ENCODE results near the gene NAV2.

Gene NAV2

DNA sequence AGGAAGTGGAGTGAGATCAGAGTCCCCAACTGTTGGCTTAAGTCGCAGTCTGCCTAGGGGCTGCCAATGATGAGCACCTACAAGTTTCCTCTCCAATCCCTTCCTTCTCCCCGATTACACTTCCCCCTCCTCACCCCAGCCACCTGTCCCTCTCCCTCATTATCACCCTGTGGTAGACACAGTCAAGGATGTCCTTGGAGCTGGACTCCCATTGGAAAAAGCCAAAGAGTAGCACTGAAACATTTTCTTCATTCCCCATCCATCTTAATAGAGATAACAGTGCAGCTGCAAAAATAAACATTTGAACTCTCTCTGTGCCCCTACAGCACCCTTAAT lies 301.4 kb downstream of the NAV2 start:
- Histone ChIP-seq H3K4me3 (no peak overlapping the region), H3K36me3 (no peaks in the 10 kb centered on the region), H3K9me3 (no peaks in the 10 kb centered on the region), H3K27ac (no peak overlapping the region), H3K27me3 (no peaks in the 10 kb centered on the region), H3K4me1 (peaks cover 0 to 25% (median 9%) of the 10 kb centered on the region in 4 donors)
- intact Hi-C loops (cut with DNase I; ENCODE audit: low total_unique reads) = no loop called here
- DNase-seq = no peak
- TF ChIP-seq, protein P1, sequence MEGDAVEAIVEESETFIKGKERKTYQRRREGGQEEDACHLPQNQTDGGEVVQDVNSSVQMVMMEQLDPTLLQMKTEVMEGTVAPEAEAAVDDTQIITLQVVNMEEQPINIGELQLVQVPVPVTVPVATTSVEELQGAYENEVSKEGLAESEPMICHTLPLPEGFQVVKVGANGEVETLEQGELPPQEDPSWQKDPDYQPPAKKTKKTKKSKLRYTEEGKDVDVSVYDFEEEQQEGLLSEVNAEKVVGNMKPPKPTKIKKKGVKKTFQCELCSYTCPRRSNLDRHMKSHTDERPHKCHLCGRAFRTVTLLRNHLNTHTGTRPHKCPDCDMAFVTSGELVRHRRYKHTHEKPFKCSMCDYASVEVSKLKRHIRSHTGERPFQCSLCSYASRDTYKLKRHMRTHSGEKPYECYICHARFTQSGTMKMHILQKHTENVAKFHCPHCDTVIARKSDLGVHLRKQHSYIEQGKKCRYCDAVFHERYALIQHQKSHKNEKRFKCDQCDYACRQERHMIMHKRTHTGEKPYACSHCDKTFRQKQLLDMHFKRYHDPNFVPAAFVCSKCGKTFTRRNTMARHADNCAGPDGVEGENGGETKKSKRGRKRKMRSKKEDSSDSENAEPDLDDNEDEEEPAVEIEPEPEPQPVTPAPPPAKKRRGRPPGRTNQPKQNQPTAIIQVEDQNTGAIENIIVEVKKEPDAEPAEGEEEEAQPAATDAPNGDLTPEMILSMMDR (IDR thresholded peaks at IDR 0.05) = no peak

DNA sequence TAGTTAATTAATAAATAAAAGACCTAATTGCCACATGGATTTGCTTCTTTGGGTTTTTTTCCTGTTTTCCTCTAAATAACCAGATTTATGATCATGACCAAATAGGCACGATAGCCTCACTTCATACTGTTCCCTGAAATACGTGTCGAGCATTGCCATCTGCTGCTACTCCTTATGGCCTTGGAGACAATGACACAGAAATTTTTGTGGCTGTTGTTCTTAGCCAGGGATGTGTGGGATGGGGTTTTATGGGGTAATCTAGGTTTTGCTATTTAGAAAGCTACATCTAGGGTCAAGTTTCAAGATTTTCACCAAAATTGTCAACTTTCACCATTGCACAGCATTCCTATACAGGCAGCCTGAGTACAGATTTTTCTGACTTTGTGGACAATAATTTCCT lies 302.5 kb downstream of the NAV2 start:
- Histone ChIP-seq H3K4me1 (peaks cover 0 to 24% (median 8%) of the 10 kb centered on the region in 4 donors), H3K27ac (no peak overlapping the region), H3K9me3 (no peaks in the 10 kb centered on the region), H3K4me3 (no peak overlapping the region), H3K36me3 (no peaks in the 10 kb centered on the region), H3K27me3 (no peaks in the 10 kb centered on the region)
- intact Hi-C loops (cut with DNase I; ENCODE audit: low total_unique reads) = no loop called here
- TF ChIP-seq, protein P1 (IDR thresholded peaks at IDR 0.05) = no peak
- DNase-seq = no peak

DNA sequence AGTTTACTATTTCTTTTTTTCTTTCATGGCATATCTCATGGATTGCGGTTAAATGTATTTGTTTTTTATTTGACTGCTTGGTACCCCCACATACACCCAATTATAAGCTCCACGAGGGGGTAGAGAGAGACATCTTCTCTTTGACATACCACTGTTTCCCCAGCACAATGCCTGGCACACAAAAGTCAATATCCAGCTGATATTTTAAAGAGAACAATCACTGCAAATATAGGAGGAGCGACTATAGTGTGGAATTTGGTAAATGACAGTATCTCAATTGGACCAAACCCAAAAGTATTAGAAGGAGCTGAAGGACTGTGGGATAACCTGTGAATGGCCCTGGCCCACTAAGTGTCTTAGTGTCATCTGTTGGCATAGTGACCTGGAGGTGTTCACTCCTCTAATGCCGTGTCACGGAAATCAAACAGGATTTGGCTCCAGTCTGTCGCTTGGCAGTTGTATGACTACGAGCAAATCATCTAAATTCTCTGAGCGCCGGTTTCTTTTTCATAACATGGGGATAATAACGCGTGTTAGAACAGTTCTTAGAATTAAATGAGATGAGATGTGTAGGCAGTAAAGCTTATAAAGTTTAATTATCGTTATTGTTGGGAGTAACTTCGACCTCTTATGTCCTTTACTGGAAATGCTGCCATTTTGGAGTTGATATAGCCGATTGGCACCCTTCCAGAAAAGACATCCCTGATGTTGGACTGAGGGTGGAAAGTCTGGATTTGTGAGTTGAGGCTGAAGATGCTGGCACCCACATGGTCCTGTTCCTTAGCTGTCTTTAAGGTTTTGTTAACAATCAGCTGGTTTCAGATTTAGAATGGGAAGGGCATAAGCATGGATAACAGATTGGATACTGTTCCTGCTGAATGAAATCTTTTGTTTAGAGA lies 303.1 kb downstream of the NAV2 start:
- Histone ChIP-seq H3K4me3 (no peak overlapping the region), H3K27me3 (no peaks in the 10 kb centered on the region), H3K9me3 (no peaks in the 10 kb centered on the region), H3K4me1 (peaks cover 0 to 24% (median 10%) of the 10 kb centered on the region in 4 donors), H3K27ac (no peak overlapping the region), H3K36me3 (no peaks in the 10 kb centered on the region)
- intact Hi-C loops (cut with DNase I; ENCODE audit: low total_unique reads) = no loop called here
- TF ChIP-seq, protein P1 (IDR thresholded peaks at IDR 0.05) = no peak
- no peak for DNase-seq

DNA sequence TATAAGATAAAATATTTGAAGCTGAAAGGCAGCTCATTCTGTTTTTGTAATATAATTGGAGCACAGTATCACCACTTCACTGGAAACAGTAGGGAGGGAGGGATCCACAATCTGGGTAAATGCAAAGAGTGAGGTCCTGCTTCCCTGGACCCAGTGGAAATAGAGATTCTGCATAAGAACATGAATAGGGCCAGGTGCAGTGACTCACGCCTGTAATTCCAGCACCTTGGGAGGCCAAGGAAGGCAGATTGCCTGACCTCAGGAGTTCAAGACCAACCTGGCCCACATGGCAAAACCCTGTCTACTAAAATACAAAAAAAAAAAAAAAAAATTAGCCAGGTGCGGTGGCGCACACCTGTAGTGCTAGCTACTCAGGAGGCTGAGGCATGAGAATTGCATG lies 303.9 kb downstream of the NAV2 start:
- H3K4me3 ChIP-seq = no peak overlapping the region
- intact Hi-C loops (cut with DNase I; ENCODE audit: low total_unique reads) = no loop called here
- DNase-seq = no peak
- H3K9me3 ChIP-seq = no peaks in the 10 kb centered on the region
- no peaks in the 10 kb centered on the region for H3K36me3 ChIP-seq
- no peaks in the 10 kb centered on the region for H3K27me3 ChIP-seq
- TF ChIP-seq, protein P1 (IDR thresholded peaks at IDR 0.05) = no peak
- H3K27ac ChIP-seq = no peak overlapping the region
- peaks cover 0 to 28% (median 11%) of the 10 kb centered on the region in 4 donors for H3K4me1 ChIP-seq

DNA sequence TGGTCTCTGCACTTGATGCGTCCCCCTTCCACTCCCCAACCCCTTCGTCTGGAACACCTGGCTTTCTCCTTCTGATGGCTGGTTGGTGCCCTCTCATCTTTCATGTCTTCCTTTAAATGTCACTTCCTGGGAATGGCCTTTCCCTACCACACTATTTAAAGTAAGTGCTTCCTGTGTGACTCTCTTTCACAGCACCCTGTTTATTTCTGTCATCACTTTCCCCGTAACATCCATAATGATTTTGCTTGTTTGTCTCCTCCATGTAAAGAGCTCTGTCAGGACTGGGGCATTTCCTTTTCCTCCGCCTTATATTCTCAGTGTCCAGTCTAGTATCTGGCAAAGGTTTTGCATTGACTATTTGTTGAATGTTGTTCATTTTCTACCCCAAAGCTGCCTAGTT lies 304.7 kb downstream of the NAV2 start:
- peaks cover 0 to 33% (median 15%) of the 10 kb centered on the region in 4 donors for H3K4me1 ChIP-seq
- no peak for DNase-seq
- no peak overlapping the region for H3K4me3 ChIP-seq
- H3K27me3 ChIP-seq = no peaks in the 10 kb centered on the region
- no peaks in the 10 kb centered on the region for H3K36me3 ChIP-seq
- TF ChIP-seq, protein P1 (IDR thresholded peaks at IDR 0.05) = no peak
- intact Hi-C loops (cut with DNase I; ENCODE audit: low total_unique reads) = no loop called here
- no peaks in the 10 kb centered on the region for H3K9me3 ChIP-seq
- H3K27ac ChIP-seq = no peak overlapping the region
